ENCODE measurements around the gene MATN1. TPM values are rescaled to one million over a fixed set of nuclear protein-coding genes. Genes with fewer than 3 reads are reported as not detected.

Gene MATN1
- polyA plus RNA-seq, 5 donors: 0.30 to 0.97 (median 0.49) TPM

DNA sequence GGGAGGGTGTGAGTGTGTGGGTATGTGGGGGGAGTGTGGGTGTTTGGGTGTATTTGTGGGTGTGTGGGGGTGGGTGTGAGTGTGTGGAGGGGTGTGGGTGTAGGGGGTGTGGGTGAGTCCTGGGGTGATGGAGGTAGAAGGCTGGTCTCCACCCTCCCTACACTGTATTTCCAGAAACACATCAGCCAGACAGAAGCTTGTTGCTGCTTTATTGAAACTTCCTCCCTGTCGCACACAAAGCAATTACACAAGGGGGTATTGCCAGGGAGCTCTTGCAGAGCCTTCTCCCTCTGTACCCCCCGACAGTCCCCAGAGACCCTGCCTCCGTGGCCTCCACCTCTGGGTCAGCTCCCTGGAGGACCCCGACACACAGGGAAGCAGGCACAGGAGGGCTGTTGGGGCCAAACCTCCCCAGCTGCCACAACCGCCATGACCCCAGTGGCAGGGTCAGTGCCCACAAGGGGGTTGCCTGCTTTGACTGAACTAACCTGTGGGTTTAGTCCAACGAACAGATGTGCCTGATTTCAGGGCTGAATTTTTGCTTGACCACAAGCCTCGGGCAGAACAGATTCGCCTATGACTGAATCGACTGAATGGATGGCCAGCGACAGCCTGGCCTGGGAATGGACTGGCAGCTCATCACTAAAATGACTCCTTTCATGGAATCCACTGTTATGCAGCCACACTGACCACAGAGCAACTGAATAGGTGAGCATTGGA lies 9.1 kb upstream of the MATN1 start:
- no peak for DNase-seq

DNA sequence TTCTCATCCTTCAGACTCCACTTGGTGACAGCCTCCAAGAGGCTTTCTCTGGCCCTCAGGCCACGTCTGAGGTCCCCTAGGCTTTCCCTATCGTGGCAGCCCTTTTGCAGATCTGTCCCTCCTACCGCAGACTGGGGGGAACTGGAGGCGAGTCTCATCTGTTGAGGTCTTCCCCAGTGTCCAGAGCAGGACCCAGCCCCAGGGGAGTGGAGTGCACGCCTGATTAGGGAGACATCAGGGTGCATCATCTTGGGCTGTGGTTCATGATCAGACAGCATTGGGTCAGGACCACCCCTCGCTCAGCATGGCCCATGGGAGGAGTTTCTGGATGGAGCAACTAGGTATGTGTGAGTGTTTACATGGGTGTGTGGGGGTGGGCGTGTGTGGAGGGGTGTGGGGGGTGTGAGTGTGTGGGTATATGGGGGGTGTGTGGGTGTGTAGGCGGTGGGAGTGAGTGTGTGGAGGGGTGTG lies 8.5 kb upstream of the MATN1 start:
- no peak for DNase-seq

DNA sequence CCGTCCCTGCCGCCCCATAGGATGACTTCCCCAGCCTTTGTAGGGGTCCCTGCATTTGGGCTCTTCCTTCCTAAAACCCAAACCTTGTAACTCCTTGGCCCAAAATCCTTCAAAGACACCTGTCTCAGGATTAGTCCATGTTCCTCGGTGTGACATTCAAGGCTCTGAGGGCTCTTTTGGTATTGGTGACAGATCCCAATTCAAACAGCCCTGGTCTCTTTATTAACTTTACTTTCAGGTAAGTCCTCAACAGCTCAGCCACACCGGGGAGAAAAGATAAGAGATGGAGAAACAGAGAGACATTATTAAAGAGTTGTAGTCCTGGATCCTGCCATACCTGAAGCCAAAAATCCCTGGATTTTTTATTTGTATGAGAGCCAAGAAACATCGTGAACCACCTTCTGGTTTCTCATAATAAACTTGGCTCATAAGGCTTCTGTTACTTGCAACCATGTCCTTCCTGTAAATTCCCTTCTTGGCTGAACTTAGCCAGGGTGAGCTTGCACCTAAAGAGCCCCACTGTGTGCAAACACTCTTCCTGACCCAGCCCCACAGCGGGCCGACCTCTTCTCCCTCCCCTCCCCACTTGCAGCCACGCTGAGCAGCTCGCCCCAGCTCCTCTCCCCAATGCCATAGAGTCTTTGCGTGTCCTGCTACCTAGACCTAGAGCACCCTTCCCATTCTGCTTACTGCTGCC lies 7.9 kb upstream of the MATN1 start:
- DNase-seq: no peak

DNA sequence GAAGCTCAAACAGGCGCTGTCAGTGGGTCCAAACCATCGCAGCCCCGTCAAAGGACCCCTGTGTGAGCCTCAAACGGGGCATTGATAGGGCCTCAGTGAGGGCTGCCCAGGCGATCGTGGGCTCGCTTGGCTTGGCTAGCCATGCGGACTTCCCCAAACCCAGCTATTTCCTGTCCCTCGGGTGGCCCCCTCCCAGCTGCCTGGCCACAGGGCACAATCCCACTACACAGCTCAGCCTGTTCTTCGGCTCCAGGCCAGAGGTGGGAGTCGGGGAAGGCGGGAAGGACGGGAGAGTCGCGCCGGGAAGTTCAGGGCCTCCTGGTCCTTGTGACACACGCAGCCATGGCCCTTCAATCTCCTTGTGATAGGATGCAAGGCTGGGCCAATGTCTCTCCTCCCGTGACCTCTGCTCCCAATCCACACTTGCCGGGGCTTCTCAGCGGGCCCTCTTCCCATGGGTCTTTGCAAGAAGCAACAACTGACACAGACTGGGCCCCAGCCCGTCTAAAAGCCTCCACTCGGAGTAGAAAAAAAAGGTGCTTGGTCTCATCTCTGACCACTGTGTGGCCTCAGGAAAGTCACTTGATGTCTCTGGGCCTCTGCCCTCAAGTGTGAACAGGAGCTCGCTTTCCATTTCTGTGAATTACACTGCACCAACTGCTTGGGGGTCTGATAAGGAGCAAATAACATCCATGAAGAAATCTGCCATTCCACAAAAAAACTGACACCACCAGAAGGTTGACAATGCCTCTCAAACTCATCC lies 7.1 kb upstream of the MATN1 start:
- no peak for DNase-seq

DNA sequence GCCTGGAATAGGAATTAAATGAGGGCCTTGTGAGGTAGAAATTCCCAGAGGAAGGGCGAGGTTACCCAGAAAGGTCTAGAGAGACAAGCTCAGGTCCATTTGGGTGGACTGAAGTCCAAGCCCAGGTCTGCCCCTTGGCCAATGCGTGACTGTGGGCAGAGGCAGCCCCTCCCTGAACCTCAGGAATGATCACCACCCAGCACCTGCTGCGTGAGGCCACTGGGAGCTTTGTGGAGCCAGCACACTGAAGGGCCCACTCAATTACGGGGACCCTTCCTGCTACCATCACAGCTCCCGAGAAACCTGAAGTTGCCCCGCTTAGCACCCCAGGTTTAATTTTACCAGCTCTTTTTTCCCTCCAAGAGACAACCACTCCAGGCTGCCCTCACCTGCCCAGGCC lies 6.5 kb upstream of the MATN1 start:
- DNase-seq: no peak

- no peak for DNase-seq
Observed at GRCh38 chr1:30728832-30729638, 5.7 kb upstream of the MATN1 start.

DNA sequence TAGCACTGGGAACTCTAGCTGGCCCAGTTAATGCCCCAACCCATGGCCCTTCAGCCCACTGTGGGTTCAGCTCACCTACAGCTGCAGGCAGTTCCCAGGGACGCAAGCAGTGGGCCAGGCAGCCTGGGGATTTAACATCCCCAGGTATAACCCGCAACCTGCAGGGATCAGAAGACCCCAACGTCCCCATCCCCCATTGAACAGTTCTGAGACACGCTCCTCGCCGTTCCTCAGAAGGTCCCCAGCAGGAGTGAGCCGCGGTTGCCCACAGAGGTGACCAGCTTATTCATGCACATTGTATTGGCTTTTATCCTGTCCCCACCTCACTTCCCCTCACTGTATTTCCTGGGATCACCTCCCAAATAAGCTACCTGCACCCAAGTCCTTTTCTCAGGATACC lies 5.0 kb upstream of the MATN1 start:
- DNase-seq: no peak

DNA sequence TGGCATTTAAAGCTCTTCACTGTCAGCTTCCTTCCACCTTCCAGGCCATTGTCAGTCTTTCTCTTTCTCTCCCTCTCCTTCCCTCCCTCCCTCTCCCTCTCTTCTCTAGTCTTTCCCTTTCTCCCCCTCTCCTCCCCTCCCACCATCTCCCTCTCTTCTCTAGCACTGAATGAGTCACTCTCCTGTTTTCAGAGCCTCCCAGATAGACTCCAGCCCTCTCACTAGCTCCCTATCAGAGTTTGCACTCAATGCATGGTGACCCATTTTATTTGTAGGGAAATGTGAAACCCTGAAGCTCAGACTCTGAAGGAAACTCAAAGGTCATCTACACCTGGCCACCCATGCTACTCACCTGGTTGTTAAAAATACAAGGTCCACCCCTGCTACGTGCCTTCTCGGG lies 4.4 kb upstream of the MATN1 start:
- no peak for DNase-seq

GRCh38 chr1:30726773-30727684 lies 3.6 kb upstream of the MATN1 start:
- DNase-seq: no peak

DNA sequence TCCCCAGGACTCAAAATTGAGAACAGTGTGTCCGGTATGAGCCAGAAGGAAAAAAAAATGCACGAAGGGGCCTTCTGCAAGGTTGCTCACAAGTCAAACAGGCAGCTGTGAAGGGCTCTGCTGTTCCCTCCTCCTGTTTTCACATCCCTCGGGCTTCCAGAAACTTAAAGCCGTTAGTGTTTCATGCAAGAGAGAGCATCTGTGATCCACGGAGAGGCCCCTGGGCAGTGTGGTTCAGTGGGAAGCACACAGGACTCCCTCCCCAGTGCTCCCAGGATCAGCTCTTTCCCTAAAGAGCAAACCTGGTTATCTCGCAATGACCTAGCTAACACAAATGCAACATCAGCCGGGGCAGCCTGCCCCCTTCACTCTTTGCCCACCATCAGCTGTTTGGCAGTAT lies 2.9 kb upstream of the MATN1 start:
- DNase-seq: no peak

DNA sequence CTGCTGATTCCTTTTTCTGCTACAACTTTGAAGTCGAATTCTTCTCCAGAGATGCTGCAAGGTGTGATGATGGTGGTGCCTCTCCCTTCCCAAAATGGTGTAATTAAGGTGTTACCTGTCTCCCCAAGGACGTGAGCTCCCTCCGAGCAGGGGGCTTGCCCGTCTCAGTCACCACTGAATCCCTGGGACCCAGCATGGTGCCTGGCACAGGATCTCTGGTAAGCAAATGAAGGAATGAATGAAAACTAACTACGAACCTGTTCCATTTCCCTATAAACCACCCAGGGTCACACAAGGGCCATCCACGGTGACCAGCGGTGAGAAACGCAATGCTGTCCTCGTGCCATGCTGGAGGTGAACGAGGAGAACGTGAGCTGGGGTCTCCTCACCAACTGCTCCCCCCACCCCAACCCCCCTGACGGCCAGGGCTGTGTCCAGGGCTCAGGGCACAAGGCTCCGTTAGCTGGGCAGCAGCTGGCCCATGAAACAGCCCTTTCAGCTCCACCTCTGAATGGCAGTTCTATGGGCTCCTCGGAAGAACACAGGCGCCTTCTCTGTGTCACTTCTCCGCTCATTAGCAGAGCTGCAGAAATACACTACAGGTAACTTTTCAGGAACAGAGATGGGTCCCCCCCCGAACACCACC lies 2.2 kb upstream of the MATN1 start:
- no peak for DNase-seq

- no peak for DNase-seq
Observed at GRCh38 chr1:30724655-30725421, 1.5 kb upstream of the MATN1 start.

DNA sequence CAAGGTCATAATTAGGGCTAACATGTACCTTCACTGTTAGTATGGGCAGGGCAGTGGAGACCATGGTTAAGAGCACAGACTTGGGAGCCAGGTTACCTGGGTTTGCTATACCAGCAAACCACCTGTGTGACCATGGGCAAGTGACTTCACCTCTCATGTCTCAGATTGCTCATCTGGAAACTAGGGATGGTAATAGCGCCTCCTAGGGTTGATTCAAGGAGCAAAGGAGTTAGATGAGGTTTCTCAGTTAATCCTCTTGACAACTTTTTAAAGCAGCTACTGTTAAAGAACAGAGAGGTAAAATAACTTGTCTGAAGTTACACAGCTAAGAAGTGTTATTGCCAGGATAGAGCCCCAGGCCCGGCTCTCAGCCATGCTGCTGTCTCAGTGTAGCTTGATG lies 790 bp upstream of the MATN1 start:
- no peak for DNase-seq

DNA sequence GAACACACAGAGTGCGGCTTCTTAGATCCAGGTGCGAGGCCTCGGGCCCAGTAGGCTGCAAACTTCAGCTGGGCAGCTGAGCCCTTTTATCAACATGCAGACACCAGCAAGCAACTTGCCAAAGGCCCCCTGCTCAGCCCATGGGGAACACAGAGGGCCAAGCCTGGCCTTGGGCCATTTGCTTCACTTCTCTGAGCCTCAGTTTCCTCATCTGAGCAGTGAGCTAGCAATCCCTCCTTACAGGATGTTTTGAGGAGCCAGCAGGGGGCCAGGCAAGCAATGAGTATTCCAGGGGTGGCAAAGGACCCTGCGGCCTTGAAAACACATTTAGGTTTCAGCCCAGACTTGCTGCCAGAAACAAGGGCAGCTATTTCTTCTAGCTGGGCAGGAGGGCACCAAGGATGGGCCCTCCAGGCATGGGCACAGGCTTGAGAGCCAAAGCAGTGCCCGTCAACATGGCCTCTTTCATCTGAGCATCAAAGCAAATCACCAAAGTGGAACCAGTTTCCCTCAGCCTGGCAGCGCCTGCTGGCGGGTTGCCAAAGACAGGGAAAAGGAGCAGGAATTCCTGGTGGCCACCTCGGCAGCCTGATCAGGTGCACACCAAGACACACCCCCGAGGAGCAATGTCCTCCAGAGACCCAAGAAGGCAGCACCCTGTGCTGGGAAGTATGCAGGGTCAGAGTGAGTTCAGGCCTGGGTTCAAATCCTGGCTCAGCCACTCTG lies 1.4 kb downstream of the MATN1 start:
- DNase-seq: no peak

- DNase-seq: no peak
Observed at GRCh38 chr1:30721341-30721793, 2.0 kb downstream of the MATN1 start.

DNA sequence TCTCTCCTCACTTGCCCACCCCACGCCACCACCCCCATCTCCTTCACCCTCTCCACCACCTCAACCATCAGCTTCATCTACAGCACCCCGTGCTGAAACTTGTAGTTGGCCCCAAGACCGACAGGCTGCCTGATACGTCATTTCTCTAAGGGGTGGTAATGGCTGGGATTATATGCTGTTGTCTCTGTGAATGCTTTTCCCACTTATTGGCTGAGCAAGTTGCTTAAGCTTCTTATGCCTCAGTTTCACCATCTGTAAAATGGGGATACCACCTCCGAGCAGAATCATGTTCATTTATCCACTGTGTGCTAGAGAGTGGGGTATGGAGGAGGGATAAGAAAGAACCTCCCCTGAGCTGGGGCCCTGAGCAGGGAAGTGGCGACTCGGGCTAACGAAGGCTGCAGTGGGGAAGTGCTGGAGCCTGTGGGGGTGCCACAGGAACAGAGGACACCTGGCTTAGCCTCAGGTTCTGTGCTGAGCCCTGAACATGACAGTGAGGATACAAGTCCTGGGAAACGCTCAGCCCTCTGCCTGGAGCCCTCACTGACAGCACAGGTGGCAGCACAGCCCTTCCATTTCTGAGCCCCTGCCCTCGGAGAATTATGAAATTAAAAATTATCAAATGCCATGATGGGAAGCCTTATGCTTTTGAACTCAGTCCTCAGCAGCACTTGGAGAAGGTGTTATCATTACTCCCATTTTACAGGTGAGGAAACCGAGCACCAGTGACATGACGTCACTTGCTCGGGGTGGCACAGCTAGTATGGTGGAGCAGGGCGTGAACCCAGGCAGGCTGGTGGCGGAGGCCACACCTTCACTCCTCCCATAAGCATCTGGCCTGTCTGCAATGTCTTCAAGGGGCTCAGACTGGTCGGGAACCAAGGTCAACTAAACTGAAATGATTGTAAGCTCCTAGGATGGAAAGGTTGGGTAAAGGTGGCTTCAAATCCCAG lies 2.8 kb downstream of the MATN1 start:
- DNase-seq: no peak
